ENCODE data around the gene LY86. TPM values are rescaled to one million over a fixed set of nuclear protein-coding genes. Genes with fewer than 3 reads are reported as not detected.

LY86 gene
- total RNA-seq, 1 experiment from 2014 or later, result not detected

- CTCF ChIA-PET, result no interaction called here
- Mint-ChIP-seq H3K27me3 (ENCODE audit: low read depth) (no peaks in the 10 kb centered on the region), H3K4me3 (no peak overlapping the region), H3K4me1 (peaks cover 2% of the 10 kb centered on the region), H3K27ac (no peak overlapping the region), H3K9me3 (no peaks in the 10 kb centered on the region), H3K36me3 (no peaks in the 10 kb centered on the region)
- DNase-seq (ENCODE audit: low spot score) (no peak), ATAC-seq (no peak)
- POLR2A ChIA-PET, result no interaction called here
- TF ChIP-seq SMAD3 (CRISPR knock-in tag; IDR thresholded peaks at IDR 0.05; ENCODE audit: borderline replicate concordance), result no peak
- TF ChIP-seq ATF6 (CRISPR knock-in tag; IDR thresholded peaks at IDR 0.05), result no peak
- TF ChIP-seq CREB1 (CRISPR knock-in tag; IDR thresholded peaks at IDR 0.05), result no peak
- TF ChIP-seq HMGXB4 (CRISPR knock-in tag; IDR thresholded peaks at IDR 0.05), result no peak
- no peak for TF ChIP-seq TP53 (CRISPR knock-in tag; IDR thresholded peaks at IDR 0.05)
- no peak for TF ChIP-seq STAT6 (CRISPR knock-in tag; conservative IDR thresholded peaks at IDR 0.05; ENCODE audit: low read depth)
- TF ChIP-seq ATF2 (CRISPR knock-in tag; IDR thresholded peaks at IDR 0.05; ENCODE audit: borderline replicate concordance, low read depth), result no peak
- no peak for TF ChIP-seq ZSCAN18 (CRISPR knock-in tag; IDR thresholded peaks at IDR 0.05)
- TF ChIP-seq ZNF121 (CRISPR knock-in tag; IDR thresholded peaks at IDR 0.05), result no peak
- no peak for TF ChIP-seq ZNF396 (CRISPR knock-in tag; IDR thresholded peaks at IDR 0.05; ENCODE audit: borderline replicate concordance)
- TF ChIP-seq PRDM15 (CRISPR knock-in tag; IDR thresholded peaks at IDR 0.05), result no peak
- no peak for TF ChIP-seq ELF4 (CRISPR knock-in tag; IDR thresholded peaks at IDR 0.05; ENCODE audit: low read depth)
- TF ChIP-seq ZMAT4 (CRISPR knock-in tag; IDR thresholded peaks at IDR 0.05), result no peak
Observed at GRCh38 chr6:6620766-6621425, 32.4 kb downstream of the LY86 start.

All from WTC11 (cell line).